GM23338 (cell line): ENCODE data around the gene EMCN. TPM values are rescaled to one million over a fixed set of nuclear protein-coding genes. Genes with fewer than 3 reads are reported as not detected.

Experiments
- ATAC-seq: fragments of 200-7000 bp; cut with Tn5 transposase; 3 replicates; pipeline ENCODE4 v1.9.1; 2020
- DNase-seq: peaks from one replicate; pipeline ENCODE4 v3.0.0-alpha.2; 2015; ENCODE audit warnings: low spot score
- H2AFZ ChIP-seq: fragments of 200-600 bp; sonication (generic); 2 replicates; pipeline ENCODE4 v1.8.0; 2016; ENCODE audit warnings: antibody characterized with exemption, mild to moderate bottlenecking, moderate library complexity
- H3F3A ChIP-seq: fragments of 200-600 bp; sonication (generic); replicated peaks from 2 replicates; pipeline ENCODE4 v1.8.0; 2017; ENCODE audit warnings: antibody characterized with exemption, mixed run types, low read depth
- H3K27ac ChIP-seq: fragments of 200-600 bp; sonication (generic); 2 replicates; pipeline ENCODE4 v1.6.1; 2016; ENCODE audit warnings: low read depth
- H3K27me3 ChIP-seq: fragments of 200-600 bp; sonication (generic); 2 replicates; pipeline ENCODE4 v1.8.0; 2016; ENCODE audit warnings: mild to moderate bottlenecking, mixed run types, moderate library complexity; ENCODE audit not compliant: insufficient read depth
- H3K36me3 ChIP-seq: fragments of 200-600 bp; sonication (generic); 2 replicates; pipeline ENCODE4 v1.8.0; 2016; ENCODE audit warnings: mild to moderate bottlenecking; ENCODE audit not compliant: insufficient read depth
- H3K4me1 ChIP-seq: fragments of 200-600 bp; sonication (generic); 2 replicates; pipeline ENCODE4 v1.8.0; 2016; ENCODE audit warnings: mild to moderate bottlenecking, moderate library complexity; ENCODE audit not compliant: insufficient read depth
- H3K4me2 ChIP-seq: fragments of 200-600 bp; sonication (generic); 2 replicates; pipeline ENCODE4 v1.7.1; 2017; ENCODE audit warnings: mixed run types
- H3K4me3 ChIP-seq: fragments of 200-600 bp; sonication (generic); 2 replicates; pipeline ENCODE4 v1.6.1; 2016; ENCODE audit warnings: mixed run types
- H3K79me2 ChIP-seq: fragments of 200-600 bp; sonication (generic); replicated peaks from 2 replicates; pipeline ENCODE4 v1.8.0; 2017; ENCODE audit warnings: mild to moderate bottlenecking; ENCODE audit not compliant: insufficient read depth
- H3K9me2 ChIP-seq: fragments of 200-600 bp; sonication (generic); 2 replicates; pipeline ENCODE4 v1.8.0; 2017; ENCODE audit not compliant: insufficient read depth
- H4K20me1 ChIP-seq: fragments of 200-600 bp; sonication (generic); replicated peaks from 2 replicates; pipeline ENCODE4 v1.8.0; 2017; ENCODE audit warnings: mild to moderate bottlenecking; ENCODE audit not compliant: insufficient read depth
- H3K27ac Mint-ChIP-seq: 2 replicates; pipeline ENCODE4 v1.8.0; 2020; ENCODE audit warnings: inconsistent platforms, mild to moderate bottlenecking, moderate library complexity, mixed read lengths
- H3K27me3 Mint-ChIP-seq: 3 replicates; pipeline ENCODE4 v1.8.0; 2022; ENCODE audit warnings: low read depth, mild to moderate bottlenecking, moderate library complexity, mixed read lengths, inconsistent platforms; ENCODE audit not compliant: insufficient read depth, poor library complexity
- H3K36me3 Mint-ChIP-seq: 3 replicates; pipeline ENCODE4 v1.8.0; 2021; ENCODE audit warnings: low read depth, mild to moderate bottlenecking, inconsistent platforms, moderate library complexity, mixed read lengths
- H3K4me1 Mint-ChIP-seq: 3 replicates; pipeline ENCODE4 v1.8.0; 2020; ENCODE audit warnings: mild to moderate bottlenecking, inconsistent platforms, mixed read lengths
- H3K4me3 Mint-ChIP-seq: 3 replicates; pipeline ENCODE4 v1.8.0; 2021; ENCODE audit warnings: moderate library complexity, mild to moderate bottlenecking, inconsistent platforms, mixed read lengths
- H3K9me3 Mint-ChIP-seq: 3 replicates; pipeline ENCODE4 v1.8.0; 2020; ENCODE audit warnings: moderate library complexity, mild to moderate bottlenecking, inconsistent platforms, mixed read lengths
- CREB1 ChIP-seq: fragments of 250-450 bp; sonication (Bioruptor Pico); IDR thresholded peaks from 2 replicates; pipeline ENCODE4 v1.5.0; 2020; ENCODE audit warnings: low read depth, mild to moderate bottlenecking, moderate library complexity
- ETS1 ChIP-seq: IDR thresholded peaks from 2 replicates; pipeline ENCODE4 v1.6.1; 2016; ENCODE audit warnings: antibody characterized with exemption
- EZH2 ChIP-seq: fragments of 200-600 bp; sonication (generic); IDR thresholded peaks from one replicate; pipeline ENCODE4 v1.8.0; 2017; ENCODE audit warnings: antibody characterized with exemption, mild to moderate bottlenecking, low read depth; ENCODE audit not compliant: unreplicated experiment
- EZH2phosphoT487 ChIP-seq: fragments of 200-600 bp; sonication (generic); IDR thresholded peaks from one replicate; pipeline ENCODE4 v1.8.1; 2018; ENCODE audit warnings: antibody characterized with exemption; ENCODE audit not compliant: unreplicated experiment
- JUNB ChIP-seq: IDR thresholded peaks from one replicate; pipeline ENCODE4 v1.6.1; 2016; ENCODE audit warnings: antibody characterized with exemption; ENCODE audit not compliant: unreplicated experiment
- NANOG ChIP-seq: IDR thresholded peaks from 2 replicates; pipeline ENCODE4 v1.6.1; 2016; ENCODE audit warnings: antibody characterized with exemption, borderline replicate concordance
- POLR2AphosphoS5 ChIP-seq: IDR thresholded peaks from 2 replicates; pipeline ENCODE4 v1.6.1; 2016; ENCODE audit warnings: antibody characterized with exemption, low read depth
- REST ChIP-seq: IDR thresholded peaks from one replicate; pipeline ENCODE4 v1.6.1; 2018; ENCODE audit warnings: antibody characterized with exemption; ENCODE audit not compliant: unreplicated experiment
- STAT1 ChIP-seq: IDR thresholded peaks from one replicate; pipeline ENCODE4 v1.6.1; 2016; ENCODE audit warnings: antibody characterized with exemption; ENCODE audit not compliant: unreplicated experiment
- ZNF114 ChIP-seq: fragments of 250-450 bp; sonication (Bioruptor Pico); IDR thresholded peaks from 2 replicates; pipeline ENCODE4 v1.5.0; 2020; ENCODE audit warnings: mild to moderate bottlenecking, moderate library complexity
- ZNF331 ChIP-seq: fragments of 250-450 bp; sonication (Bioruptor Pico); IDR thresholded peaks from 2 replicates; pipeline ENCODE4 v1.5.0; 2020; ENCODE audit warnings: low read depth, mild to moderate bottlenecking, moderate library complexity
- polyA plus RNA-seq: library from polyadenylated mRNA; unstranded; fragments of >200 nt; fragmentation: Nextera tagmentation; extraction: Ambion mirVana; gene quantifications from 2 replicates; pipeline ENCODE4 v1.2.1, GENCODE V29; 2016
- total RNA-seq: library from RNA; depleted of rRNA; stranded (reverse); fragments of >200 nt; shearing (Covaris generic); gene quantifications from 2 replicates; pipeline ENCODE4 v1.2.3, GENCODE V29; 2014
- TF ChIP-seq, protein P1 (sequence below), 2 experiments: fragments of 200-600 bp in 1 of 2; sonication (generic) in 1 of 2; conservative IDR thresholded peaks; 2 replicates each; pipeline versions ENCODE4 v1.5.1 to v1.6.1; 2016 to 2017; ENCODE audit warnings: antibody characterized with exemption in 2 of 2, low read depth in 2 of 2, mild to moderate bottlenecking in 2 of 2, moderate library complexity in 1 of 2
- TF ChIP-seq, protein P2 (sequence below): fragments of 250-450 bp; sonication (Bioruptor Pico); IDR thresholded peaks from 2 replicates; pipeline ENCODE4 v1.5.0; 2020; ENCODE audit warnings: mild to moderate bottlenecking, moderate library complexity

The EMCN gene
- total and polyA plus RNA-seq, 2 experiments from 2014 or later, result not detected

GRCh38 chr4:100360211-100360610 lies 157.6 kb downstream of the EMCN start:
- no peak overlapping the region for H3K27ac ChIP-seq
- ATAC-seq (no peak), DNase-seq (no peak)
- no peak overlapping the region for H2AFZ ChIP-seq
- H3K36me3 ChIP-seq, result no peaks in the 10 kb centered on the region
- H3K9me3 Mint-ChIP-seq, result peaks cover 19% of the 10 kb centered on the region
- no peak overlapping the region for H3K27ac Mint-ChIP-seq
- no peaks in the 10 kb centered on the region for H3K9me2 ChIP-seq
- H3K4me1 Mint-ChIP-seq, result no peaks in the 10 kb centered on the region
- no peaks in the 10 kb centered on the region for H3K4me1 ChIP-seq
- H3K27me3 Mint-ChIP-seq, result no peaks in the 10 kb centered on the region
- no peak overlapping the region for H3K4me3 ChIP-seq
- H3F3A ChIP-seq, result no peaks in the 10 kb centered on the region
- H3K4me2 ChIP-seq, result no peak overlapping the region
- H3K36me3 Mint-ChIP-seq, result peaks cover 17% of the 10 kb centered on the region; the same call in 1 of the 3 replicates
- H3K27me3 ChIP-seq, result no peaks in the 10 kb centered on the region
- no peaks in the 10 kb centered on the region for H3K79me2 ChIP-seq
- no peaks in the 10 kb centered on the region for H4K20me1 ChIP-seq
- no peak overlapping the region for H3K4me3 Mint-ChIP-seq
- TF ChIP-seq JUNB (no peak), CREB1 (no peak), EZH2phosphoT487 (no peak), ZNF331 (no peak), POLR2AphosphoS5 (no peak), NANOG (no peak), STAT1 (no peak), REST (no peak), ETS1 (no peak), ZNF114 (no peak), EZH2 (no peak)
- TF ChIP-seq, protein P1, sequence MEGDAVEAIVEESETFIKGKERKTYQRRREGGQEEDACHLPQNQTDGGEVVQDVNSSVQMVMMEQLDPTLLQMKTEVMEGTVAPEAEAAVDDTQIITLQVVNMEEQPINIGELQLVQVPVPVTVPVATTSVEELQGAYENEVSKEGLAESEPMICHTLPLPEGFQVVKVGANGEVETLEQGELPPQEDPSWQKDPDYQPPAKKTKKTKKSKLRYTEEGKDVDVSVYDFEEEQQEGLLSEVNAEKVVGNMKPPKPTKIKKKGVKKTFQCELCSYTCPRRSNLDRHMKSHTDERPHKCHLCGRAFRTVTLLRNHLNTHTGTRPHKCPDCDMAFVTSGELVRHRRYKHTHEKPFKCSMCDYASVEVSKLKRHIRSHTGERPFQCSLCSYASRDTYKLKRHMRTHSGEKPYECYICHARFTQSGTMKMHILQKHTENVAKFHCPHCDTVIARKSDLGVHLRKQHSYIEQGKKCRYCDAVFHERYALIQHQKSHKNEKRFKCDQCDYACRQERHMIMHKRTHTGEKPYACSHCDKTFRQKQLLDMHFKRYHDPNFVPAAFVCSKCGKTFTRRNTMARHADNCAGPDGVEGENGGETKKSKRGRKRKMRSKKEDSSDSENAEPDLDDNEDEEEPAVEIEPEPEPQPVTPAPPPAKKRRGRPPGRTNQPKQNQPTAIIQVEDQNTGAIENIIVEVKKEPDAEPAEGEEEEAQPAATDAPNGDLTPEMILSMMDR (conservative IDR thresholded peaks at IDR 0.05; ENCODE audit: low read depth in 2 of 2), result no peak
- TF ChIP-seq, protein P2, sequence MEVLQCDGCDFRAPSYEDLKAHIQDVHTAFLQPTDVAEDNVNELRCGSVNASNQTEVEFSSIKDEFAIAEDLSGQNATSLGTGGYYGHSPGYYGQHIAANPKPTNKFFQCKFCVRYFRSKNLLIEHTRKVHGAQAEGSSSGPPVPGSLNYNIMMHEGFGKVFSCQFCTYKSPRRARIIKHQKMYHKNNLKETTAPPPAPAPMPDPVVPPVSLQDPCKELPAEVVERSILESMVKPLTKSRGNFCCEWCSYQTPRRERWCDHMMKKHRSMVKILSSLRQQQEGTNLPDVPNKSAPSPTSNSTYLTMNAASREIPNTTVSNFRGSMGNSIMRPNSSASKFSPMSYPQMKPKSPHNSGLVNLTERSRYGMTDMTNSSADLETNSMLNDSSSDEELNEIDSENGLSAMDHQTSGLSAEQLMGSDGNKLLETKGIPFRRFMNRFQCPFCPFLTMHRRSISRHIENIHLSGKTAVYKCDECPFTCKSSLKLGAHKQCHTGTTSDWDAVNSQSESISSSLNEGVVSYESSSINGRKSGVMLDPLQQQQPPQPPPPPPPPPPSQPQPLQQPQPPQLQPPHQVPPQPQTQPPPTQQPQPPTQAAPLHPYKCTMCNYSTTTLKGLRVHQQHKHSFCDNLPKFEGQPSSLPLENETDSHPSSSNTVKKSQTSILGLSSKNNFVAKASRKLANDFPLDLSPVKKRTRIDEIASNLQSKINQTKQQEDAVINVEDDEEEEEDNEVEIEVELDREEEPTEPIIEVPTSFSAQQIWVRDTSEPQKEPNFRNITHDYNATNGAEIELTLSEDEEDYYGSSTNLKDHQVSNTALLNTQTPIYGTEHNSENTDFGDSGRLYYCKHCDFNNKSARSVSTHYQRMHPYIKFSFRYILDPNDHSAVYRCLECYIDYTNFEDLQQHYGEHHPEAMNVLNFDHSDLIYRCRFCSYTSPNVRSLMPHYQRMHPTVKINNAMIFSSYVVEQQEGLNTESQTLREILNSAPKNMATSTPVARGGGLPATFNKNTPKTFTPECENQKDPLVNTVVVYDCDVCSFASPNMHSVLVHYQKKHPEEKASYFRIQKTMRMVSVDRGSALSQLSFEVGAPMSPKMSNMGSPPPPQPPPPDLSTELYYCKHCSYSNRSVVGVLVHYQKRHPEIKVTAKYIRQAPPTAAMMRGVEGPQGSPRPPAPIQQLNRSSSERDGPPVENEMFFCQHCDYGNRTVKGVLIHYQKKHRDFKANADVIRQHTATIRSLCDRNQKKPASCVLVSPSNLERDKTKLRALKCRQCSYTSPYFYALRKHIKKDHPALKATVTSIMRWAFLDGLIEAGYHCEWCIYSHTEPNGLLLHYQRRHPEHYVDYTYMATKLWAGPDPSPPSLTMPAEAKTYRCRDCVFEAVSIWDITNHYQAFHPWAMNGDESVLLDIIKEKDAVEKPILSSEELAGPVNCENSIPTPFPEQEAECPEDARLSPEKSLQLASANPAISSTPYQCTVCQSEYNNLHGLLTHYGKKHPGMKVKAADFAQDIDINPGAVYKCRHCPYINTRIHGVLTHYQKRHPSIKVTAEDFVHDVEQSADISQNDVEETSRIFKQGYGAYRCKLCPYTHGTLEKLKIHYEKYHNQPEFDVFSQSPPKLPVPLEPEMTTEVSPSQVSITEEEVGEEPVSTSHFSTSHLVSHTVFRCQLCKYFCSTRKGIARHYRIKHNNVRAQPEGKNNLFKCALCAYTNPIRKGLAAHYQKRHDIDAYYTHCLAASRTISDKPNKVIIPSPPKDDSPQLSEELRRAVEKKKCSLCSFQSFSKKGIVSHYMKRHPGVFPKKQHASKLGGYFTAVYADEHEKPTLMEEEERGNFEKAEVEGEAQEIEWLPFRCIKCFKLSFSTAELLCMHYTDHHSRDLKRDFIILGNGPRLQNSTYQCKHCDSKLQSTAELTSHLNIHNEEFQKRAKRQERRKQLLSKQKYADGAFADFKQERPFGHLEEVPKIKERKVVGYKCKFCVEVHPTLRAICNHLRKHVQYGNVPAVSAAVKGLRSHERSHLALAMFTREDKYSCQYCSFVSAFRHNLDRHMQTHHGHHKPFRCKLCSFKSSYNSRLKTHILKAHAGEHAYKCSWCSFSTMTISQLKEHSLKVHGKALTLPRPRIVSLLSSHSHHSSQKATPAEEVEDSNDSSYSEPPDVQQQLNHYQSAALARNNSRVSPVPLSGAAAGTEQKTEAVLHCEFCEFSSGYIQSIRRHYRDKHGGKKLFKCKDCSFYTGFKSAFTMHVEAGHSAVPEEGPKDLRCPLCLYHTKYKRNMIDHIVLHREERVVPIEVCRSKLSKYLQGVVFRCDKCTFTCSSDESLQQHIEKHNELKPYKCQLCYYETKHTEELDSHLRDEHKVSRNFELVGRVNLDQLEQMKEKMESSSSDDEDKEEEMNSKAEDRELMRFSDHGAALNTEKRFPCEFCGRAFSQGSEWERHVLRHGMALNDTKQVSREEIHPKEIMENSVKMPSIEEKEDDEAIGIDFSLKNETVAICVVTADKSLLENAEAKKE (CRISPR knock-in tag), result no peak
